Effector CD8-positive, alpha-beta T cell (primary cell): ENCODE data around the gene GOLGA8J.
"Not testable (repeated sequence)": the region's sequence is repeated elsewhere in the genome, so short reads cannot be mapped to it uniquely, and the experiment has no call there.

Experiments
- DNase-seq: peaks from one replicate; lab custom pipeline; 2025; lab: John Stamatoyannopoulos, UW
- total RNA-seq, 4 experiments: gene quantifications; one replicate each; lab custom pipeline; 2026; lab: John Stamatoyannopoulos, UW

The GOLGA8J gene
- total RNA-seq: 0 reads per million in 4 experiments

GRCh38 chr15:30082655-30083054, at the start of gene GOLGA8J:
TSS of gene GOLGA8J (plus strand) at chr15:30082955. CDS start at chr15:30083053, 98 bp downstream.
- DNase-seq: not testable (repeated sequence)

GRCh38 chr15:30033211-30033610, 49.5 kb upstream of the GOLGA8J start:
- DNase-seq: no peak

- no peak for DNase-seq
Observed at GRCh38 chr15:30033763-30034162, 49.0 kb upstream of the GOLGA8J start.

GRCh38 chr15:30036036-30036703, 46.6 kb upstream of the GOLGA8J start:
- no peak for DNase-seq

GRCh38 chr15:30038667-30039523, 43.9 kb upstream of the GOLGA8J start:
- no peak for DNase-seq

- DNase-seq: no peak
Observed at GRCh38 chr15:30041868-30042267, 40.9 kb upstream of the GOLGA8J start.

GRCh38 chr15:30042556-30042955, 40.2 kb upstream of the GOLGA8J start:
- no peak for DNase-seq

- no peak for DNase-seq
Observed at GRCh38 chr15:30043211-30043655, 39.5 kb upstream of the GOLGA8J start.

GRCh38 chr15:30044377-30044776, 38.4 kb upstream of the GOLGA8J start:
- DNase-seq: no peak

GRCh38 chr15:30044826-30045225, 37.9 kb upstream of the GOLGA8J start:
- not testable (repeated sequence) for DNase-seq

GRCh38 chr15:30045248-30046041, 37.3 kb upstream of the GOLGA8J start:
- not testable (repeated sequence) for DNase-seq

- no peak for DNase-seq
Observed at GRCh38 chr15:30046430-30046829, 36.3 kb upstream of the GOLGA8J start.

- no peak for DNase-seq
Observed at GRCh38 chr15:30055604-30056003, 27.2 kb upstream of the GOLGA8J start.

GRCh38 chr15:30056166-30056565, 26.6 kb upstream of the GOLGA8J start:
- DNase-seq: no peak

- no peak for DNase-seq
Observed at GRCh38 chr15:30059771-30060170, 23.0 kb upstream of the GOLGA8J start.

- DNase-seq: no peak
Observed at GRCh38 chr15:30062881-30063280, 19.9 kb upstream of the GOLGA8J start.

GRCh38 chr15:30063835-30064546, 18.8 kb upstream of the GOLGA8J start:
- DNase-seq: no peak

- no peak for DNase-seq
Observed at GRCh38 chr15:30065025-30065801, 17.5 kb upstream of the GOLGA8J start.

GRCh38 chr15:30068326-30068725, 14.4 kb upstream of the GOLGA8J start:
- DNase-seq: no peak

- DNase-seq: no peak
Observed at GRCh38 chr15:30072630-30073029, 10.1 kb upstream of the GOLGA8J start.

GRCh38 chr15:30073915-30074314, 8.8 kb upstream of the GOLGA8J start:
- DNase-seq: no peak
